Testis (tissue), 2 donors: Measurements from ENCODE around the gene COPS2.

Experiments used
- CTCF ChIP-seq, 3 experiments: fragments of 450-650 bp in 2 of 3; fragments of 200-600 bp in 1 of 3; sonication (generic) in 1 of 3; IDR thresholded peaks; one replicate each; pipeline ENCODE4 v1.5.1; 2016 to 2019; ENCODE audit warnings: antibody characterized with exemption in 3 of 3, mild to moderate bottlenecking in 2 of 3, moderate library complexity in 1 of 3
- POLR2A ChIP-seq: fragments of 450-650 bp; IDR thresholded peaks from one replicate; pipeline ENCODE4 v1.6.1; 2017; ENCODE audit warnings: antibody characterized with exemption, mild to moderate bottlenecking, moderate library complexity

- TF ChIP-seq CTCF (IDR thresholded peaks at IDR 0.05) (no peak), POLR2A (no peak)
These were observed 26.7 kb upstream of the COPS2 start for GRCh38 chr15:49182128-49182527.
